CD4-positive, alpha-beta memory T cell (primary cell): ENCODE measurements around the gene FAM180A. TPM values are rescaled to one million over a fixed set of nuclear protein-coding genes. Genes with fewer than 3 reads are reported as not detected.
A peak's percentile ranks its signal among the peaks of the same experiment; 100 is the strongest.
"Not testable (repeated sequence)": the region's sequence is repeated elsewhere in the genome, so short reads cannot be mapped to it uniquely, and the experiment has no call there.

Experiments
- CTCF ChIA-PET: fragments of 350-600 bp; sonication (Branson Sonifier 250); formaldehyde crosslinking; loops from one replicate; lab custom pipeline; 2021; ENCODE audit warnings: inconsistent platforms; ENCODE audit not compliant: partially characterized antibody; lab: Charles Lee
- POLR2A ChIA-PET: fragments of 350-600 bp; sonication (Branson Sonifier 250); formaldehyde crosslinking; loops from one replicate; lab custom pipeline; 2021; ENCODE audit not compliant: partially characterized antibody; lab: Charles Lee
- DNase-seq, 5 donors: peaks; one replicate each; pipeline versions ENCODE4 v3.0.0 to v3.0.0-alpha.2; 2020 to 2022; ENCODE audit warnings: mixed read lengths in 1 of 5
- H3K27ac ChIP-seq: one replicate; pipeline ENCODE4 v1.7.0; 2013; ENCODE audit warnings: low read depth, low read length
- H3K27me3 ChIP-seq: 2 replicates; pipeline ENCODE4 v1.7.0; 2013; ENCODE audit warnings: mild to moderate bottlenecking, low read length, moderate library complexity; ENCODE audit not compliant: insufficient read depth
- H3K36me3 ChIP-seq: 2 replicates; pipeline ENCODE4 v1.7.0; 2013; ENCODE audit warnings: mild to moderate bottlenecking, low read length, moderate library complexity; ENCODE audit not compliant: insufficient read depth
- H3K4me1 ChIP-seq: 2 replicates; pipeline ENCODE4 v1.7.0; 2013; ENCODE audit warnings: mild to moderate bottlenecking, low read length, moderate library complexity; ENCODE audit not compliant: insufficient read depth
- H3K4me3 ChIP-seq, 2 donors: one replicate each; pipeline ENCODE4 v1.7.0; 2013; ENCODE audit warnings: low read length in 2 of 2, mild to moderate bottlenecking in 1 of 2
- H3K9me3 ChIP-seq, 2 donors: one replicate each; pipeline ENCODE4 v1.7.0; 2013; ENCODE audit warnings: low read length in 2 of 2, control low read depth in 1 of 2; ENCODE audit not compliant: control insufficient read depth in 1 of 2
- H3K27ac Mint-ChIP-seq, 7 donors: one replicate each; pipeline ENCODE4 v1.8.0; 2020 to 2021; ENCODE audit warnings: mixed read lengths in 7 of 7, mild to moderate bottlenecking in 6 of 7, inconsistent platforms in 3 of 7, moderate library complexity in 3 of 7
- H3K27me3 Mint-ChIP-seq, 2 donors: one replicate each; pipeline ENCODE4 v1.8.0; 2020 to 2021; ENCODE audit warnings: mixed read lengths in 2 of 2
- H3K36me3 Mint-ChIP-seq, 2 donors: one replicate each; pipeline ENCODE4 v1.8.0; 2020 to 2021; ENCODE audit warnings: mixed read lengths in 2 of 2, inconsistent platforms in 1 of 2, mild to moderate bottlenecking in 1 of 2
- H3K4me1 Mint-ChIP-seq, 4 donors: one replicate each; pipeline ENCODE4 v1.8.0; 2020 to 2021; ENCODE audit warnings: mixed read lengths in 4 of 4, mild to moderate bottlenecking in 1 of 4
- H3K4me3 Mint-ChIP-seq, 8 donors: one replicate each; pipeline ENCODE4 v1.8.0; 2020 to 2021; ENCODE audit warnings: mixed read lengths in 8 of 8, mild to moderate bottlenecking in 7 of 8, moderate library complexity in 6 of 8, inconsistent platforms in 3 of 8
- H3K9me3 Mint-ChIP-seq, 8 donors: one replicate each; pipeline ENCODE4 v1.8.0; 2020 to 2021; ENCODE audit warnings: mixed read lengths in 8 of 8, mild to moderate bottlenecking in 5 of 8, inconsistent platforms in 3 of 8, moderate library complexity in 1 of 8
- intact Hi-C: fragments of 100-400 bp; cut with micrococcal nuclease; formaldehyde crosslinking; loops from one replicate; pipeline ENCODE4 v1.15.1; 2023
- polyA plus RNA-seq, 2 donors: library from polyadenylated mRNA; unstranded; fragments of 300-500 nt; fragmentation: Illumina TruSeq; gene quantifications; one replicate each; pipeline ENCODE4 v1.2.3, GENCODE V29; 2021
- total RNA-seq, 2 experiments: library from RNA; stranded (reverse); gene quantifications; one replicate each; pipeline ENCODE4 v1.2.3, GENCODE V29; 2021

FAM180A gene
- total and polyA plus RNA-seq, 4 experiments from 2014 or later, result not detected

- H3K36me3 ChIP-seq, result no peaks in the 10 kb centered on the region
- H3K27ac ChIP-seq, result no peak overlapping the region
- H3K27me3 ChIP-seq, result no peaks in the 10 kb centered on the region
- CTCF ChIA-PET, result no interaction called here
- POLR2A ChIA-PET, result no interaction called here
- H3K27ac Mint-ChIP-seq, result no peak overlapping the region
- H3K36me3 Mint-ChIP-seq, result no peaks in the 10 kb centered on the region
- peaks cover 6 to 13% of the 10 kb centered on the region in 2 donors for H3K27me3 Mint-ChIP-seq
- H3K4me3 ChIP-seq, result no peak overlapping the region
- H3K4me1 Mint-ChIP-seq, result peaks cover 0 to 4% (median 0%) of the 10 kb centered on the region in 4 donors
- H3K9me3 ChIP-seq, result no peaks in the 10 kb centered on the region
- DNase-seq, result no peak
- intact Hi-C loops, result no loop called here
- H3K4me3 Mint-ChIP-seq, result no peak overlapping the region
- peaks cover 0 to 12% (median 5%) of the 10 kb centered on the region in 8 donors for H3K9me3 Mint-ChIP-seq
- H3K4me1 ChIP-seq, result no peaks in the 10 kb centered on the region
Measured at GRCh38 chr7:135782377-135782776, 33.8 kb upstream of the FAM180A start.

- H3K27ac Mint-ChIP-seq, result no peak overlapping the region
- H3K36me3 ChIP-seq, result no peaks in the 10 kb centered on the region
- H3K27me3 ChIP-seq, result no peaks in the 10 kb centered on the region
- no peak overlapping the region for H3K4me3 Mint-ChIP-seq
- CTCF ChIA-PET, result no interaction called here
- H3K9me3 ChIP-seq, result no peaks in the 10 kb centered on the region
- peaks cover 0 to 18% (median 6%) of the 10 kb centered on the region in 8 donors for H3K9me3 Mint-ChIP-seq
- H3K27ac ChIP-seq, result no peak overlapping the region
- no peak overlapping the region for H3K4me3 ChIP-seq
- peaks cover 3 to 7% of the 10 kb centered on the region in 2 donors for H3K27me3 Mint-ChIP-seq
- intact Hi-C loops, result no loop called here
- POLR2A ChIA-PET, result no interaction called here
- no peaks in the 10 kb centered on the region for H3K36me3 Mint-ChIP-seq
- DNase-seq, result no peak
- H3K4me1 ChIP-seq, result no peaks in the 10 kb centered on the region
- H3K4me1 Mint-ChIP-seq, result no peaks in the 10 kb centered on the region
Measured at GRCh38 chr7:135777626-135778398, 29.2 kb upstream of the FAM180A start.

DNA sequence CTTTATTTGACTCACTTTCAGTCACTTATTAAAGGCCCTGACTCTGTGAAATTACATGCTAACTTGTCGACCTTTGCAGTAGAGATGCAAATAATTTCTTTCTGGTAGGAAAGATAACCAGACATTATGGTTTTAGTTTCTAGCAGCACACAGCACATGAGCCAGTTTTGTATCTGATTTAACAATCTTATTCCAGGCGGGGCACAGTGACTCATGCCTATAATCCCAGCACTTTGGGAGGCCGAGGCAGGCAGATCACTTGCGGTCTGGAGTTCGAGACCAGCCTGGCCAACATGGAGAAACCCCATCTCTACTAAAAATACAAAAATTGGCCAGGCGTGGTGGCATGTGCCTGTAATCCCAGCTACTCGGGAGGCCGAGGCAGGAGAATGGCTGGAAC, 27.3 kb upstream of the FAM180A start:
- CTCF ChIA-PET, H3K4me1 Mint-ChIP-seq, H3K27me3 Mint-ChIP-seq: not testable (repeated sequence)

GRCh38 chr7:135775230-135775629, 26.6 kb upstream of the FAM180A start:
- ChIA-PET CTCF (no interaction called here), POLR2A (no interaction called here)
- intact Hi-C loops, result no loop called here
- no peak for DNase-seq
- Mint-ChIP-seq H3K27ac (no peak overlapping the region), H3K9me3 (peaks cover 0 to 18% (median 6%) of the 10 kb centered on the region in 8 donors), H3K27me3 (peaks cover 3 to 7% of the 10 kb centered on the region in 2 donors), H3K4me3 (no peak overlapping the region), H3K4me1 (no peaks in the 10 kb centered on the region), H3K36me3 (no peaks in the 10 kb centered on the region)
- no peak overlapping the region for H3K4me3 ChIP-seq
- no peaks in the 10 kb centered on the region for H3K9me3 ChIP-seq
- no peaks in the 10 kb centered on the region for H3K27me3 ChIP-seq
- H3K36me3 ChIP-seq, result no peaks in the 10 kb centered on the region
- no peaks in the 10 kb centered on the region for H3K4me1 ChIP-seq
- no peak overlapping the region for H3K27ac ChIP-seq

More for the DNA sequence above, 27.3 kb upstream of the FAM180A start:
- H3K36me3 ChIP-seq, DNase-seq, H3K27ac ChIP-seq, H3K9me3 ChIP-seq, intact Hi-C loops, H3K36me3 Mint-ChIP-seq, H3K4me1 ChIP-seq, H3K27ac Mint-ChIP-seq, H3K27me3 ChIP-seq, H3K4me3 ChIP-seq, POLR2A ChIA-PET, H3K4me3 Mint-ChIP-seq: not testable (repeated sequence)
- peaks cover 0 to 18% (median 6%) of the 10 kb centered on the region in 8 donors for H3K9me3 Mint-ChIP-seq

- Mint-ChIP-seq H3K27ac (no peak overlapping the region), H3K4me1 (no peaks in the 10 kb centered on the region), H3K36me3 (no peaks in the 10 kb centered on the region), H3K4me3 (no peak overlapping the region), H3K9me3 (peaks cover 0 to 18% (median 6%) of the 10 kb centered on the region in 8 donors), H3K27me3 (peaks cover 3 to 7% of the 10 kb centered on the region in 2 donors)
- H3K27me3 ChIP-seq, result no peaks in the 10 kb centered on the region
- ChIA-PET CTCF (no interaction called here), POLR2A (no interaction called here)
- DNase-seq, result no peak
- no peak overlapping the region for H3K27ac ChIP-seq
- no peak overlapping the region for H3K4me3 ChIP-seq
- H3K4me1 ChIP-seq, result no peaks in the 10 kb centered on the region
- H3K36me3 ChIP-seq, result no peaks in the 10 kb centered on the region
- intact Hi-C loops, result no loop called here
- no peaks in the 10 kb centered on the region for H3K9me3 ChIP-seq
Measured at GRCh38 chr7:135774284-135774683, 25.7 kb upstream of the FAM180A start.

DNA sequence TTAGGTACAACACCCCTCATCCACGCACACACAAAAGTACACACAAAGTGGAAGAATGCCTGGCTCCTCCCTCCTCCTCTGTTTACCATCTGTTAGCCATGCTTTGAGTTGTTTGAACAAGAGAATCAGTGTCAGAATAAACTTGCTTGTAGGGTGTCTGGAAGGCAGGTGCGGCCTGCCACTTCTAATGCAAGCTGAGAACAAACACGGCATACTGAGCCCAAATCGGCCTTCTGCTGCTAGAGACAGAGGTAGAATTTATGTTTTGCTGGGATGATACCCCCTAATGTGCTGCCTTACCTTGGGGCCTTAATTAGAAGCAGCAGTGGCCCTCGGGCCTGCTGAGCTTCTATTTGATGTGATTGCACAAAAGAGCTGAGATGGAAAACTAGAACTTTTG, 24.9 kb upstream of the FAM180A start:
- DNase-seq, result no peak
- CTCF ChIA-PET, result no interaction called here

GRCh38 chr7:135772639-135773222, 24.1 kb upstream of the FAM180A start:
- ChIA-PET CTCF (no interaction called here), POLR2A (no interaction called here)
- Mint-ChIP-seq H3K4me1 (no peaks in the 10 kb centered on the region), H3K27me3 (peaks cover 3 to 4% of the 10 kb centered on the region in 2 donors), H3K27ac (no peak overlapping the region), H3K9me3 (peaks cover 0 to 8% (median 3%) of the 10 kb centered on the region in 8 donors), H3K36me3 (no peaks in the 10 kb centered on the region), H3K4me3 (no peak overlapping the region)
- H3K4me1 ChIP-seq, result no peaks in the 10 kb centered on the region
- H3K36me3 ChIP-seq, result no peaks in the 10 kb centered on the region
- H3K27me3 ChIP-seq, result no peaks in the 10 kb centered on the region
- no peaks in the 10 kb centered on the region for H3K9me3 ChIP-seq
- no peak overlapping the region for H3K4me3 ChIP-seq
- intact Hi-C loops, result no loop called here
- DNase-seq, result no peak
- no peak overlapping the region for H3K27ac ChIP-seq

More for the DNA sequence above, 24.9 kb upstream of the FAM180A start:
- peak overlapping the region in 1 of 7 donors; percentile 13 for H3K27ac Mint-ChIP-seq
- Histone ChIP-seq H3K36me3 (no peaks in the 10 kb centered on the region), H3K4me1 (no peaks in the 10 kb centered on the region), H3K9me3 (no peaks in the 10 kb centered on the region), H3K27me3 (no peaks in the 10 kb centered on the region), H3K27ac (no peak overlapping the region), H3K4me3 (no peak overlapping the region)
- H3K9me3 Mint-ChIP-seq, result peaks cover 0 to 15% (median 5%) of the 10 kb centered on the region in 8 donors
- intact Hi-C loops, result no loop called here
- peaks cover 3 to 5% of the 10 kb centered on the region in 2 donors for H3K27me3 Mint-ChIP-seq
- no peaks in the 10 kb centered on the region for H3K36me3 Mint-ChIP-seq
- H3K4me3 Mint-ChIP-seq, result no peak overlapping the region
- POLR2A ChIA-PET, result no interaction called here
- no peaks in the 10 kb centered on the region for H3K4me1 Mint-ChIP-seq
